CD4-positive, alpha-beta T cell treated with Interleukin-17A for 1 hour (primary cell): ENCODE results near the gene CHID1.

Experiments used
- DNase-seq: peaks from one replicate; pipeline ENCODE4 v3.0.0-alpha.2; 2020

The CHID1 gene

GRCh38 chr11:907668-908067, 2.9 kb downstream of the CHID1 start:
- no peak for DNase-seq

GRCh38 chr11:905952-906351, 4.7 kb downstream of the CHID1 start:
- no peak for DNase-seq

- DNase-seq = no peak
Measured at GRCh38 chr11:904380-904779, 6.2 kb downstream of the CHID1 start.

GRCh38 chr11:901452-902061, 9.1 kb downstream of the CHID1 start:
- no peak for DNase-seq

- DNase-seq = no peak
Measured at GRCh38 chr11:900545-900944, 10.1 kb downstream of the CHID1 start.

GRCh38 chr11:899724-900123, 10.9 kb downstream of the CHID1 start:
- DNase-seq = no peak

- DNase-seq = no peak
Measured at GRCh38 chr11:898540-899190, 11.9 kb downstream of the CHID1 start.

- DNase-seq = no peak
Measured at GRCh38 chr11:898143-898511, 12.5 kb downstream of the CHID1 start.

GRCh38 chr11:897253-898142, 13.1 kb downstream of the CHID1 start:
- DNase-seq = no peak

- no peak for DNase-seq
Measured at GRCh38 chr11:895331-896110, 15.1 kb downstream of the CHID1 start.

- no peak for DNase-seq
Measured at GRCh38 chr11:894575-895201, 15.9 kb downstream of the CHID1 start.

GRCh38 chr11:893008-893654, 17.5 kb downstream of the CHID1 start:
- DNase-seq = no peak

GRCh38 chr11:890794-891540, 19.6 kb downstream of the CHID1 start:
- no peak for DNase-seq

GRCh38 chr11:889687-890475, 20.7 kb downstream of the CHID1 start:
- DNase-seq = no peak

GRCh38 chr11:889257-889656, 21.4 kb downstream of the CHID1 start:
- DNase-seq = no peak

- no peak for DNase-seq
Measured at GRCh38 chr11:888310-889212, 22.0 kb downstream of the CHID1 start.

GRCh38 chr11:887589-887988, 23.0 kb downstream of the CHID1 start:
- DNase-seq = no peak

GRCh38 chr11:886568-886967, 24.0 kb downstream of the CHID1 start:
- DNase-seq = no peak

GRCh38 chr11:884578-885070, 26.0 kb downstream of the CHID1 start:
- DNase-seq = no peak
